ENCODE data around the gene LGALS7B. TPM values are rescaled to one million over a fixed set of nuclear protein-coding genes. Genes with fewer than 3 reads are reported as not detected.

LGALS7B gene
- 1.2 to 3.7 TPM (median 2.7 TPM) in 3 replicates for total RNA-seq (2021)
- not detected for Bru-seq, nascent RNA
- long read RNA-seq, experiment 1, partial matches to known transcripts: 0 of 1 reads
- long read RNA-seq, experiment 1, other reads (novel, unspliced or antisense): 0 of 1 reads
- long read RNA-seq, experiment 2: 0 reads
- long read RNA-seq, experiment 3: 0 reads

- ChIA-PET CTCF (interaction anchor here (2.9 kb wide), 1 partner anchor 19 kb away, joined by 26 read pairs; no protein-coding TSS in a partner anchor), POLR2A (no interaction called here)
- no peak for DNase-seq (ENCODE audit: low spot score)
- Mint-ChIP-seq H3K36me3 (no peaks in the 10 kb centered on the region), H3K27me3 (ENCODE audit: low read depth) (peaks cover 23% of the 10 kb centered on the region), H3K9me3 (no peaks in the 10 kb centered on the region), H3K4me3 (no peak within 1 kb of the TSS), H3K27ac (no peak within 1 kb of the TSS), H3K4me1 (peaks cover 8% of the 10 kb centered on the region)
- TF ChIP-seq RELA (CRISPR knock-in tag; IDR thresholded peaks at IDR 0.05; ENCODE audit: borderline replicate concordance) (no peak), ATF6 (CRISPR knock-in tag; IDR thresholded peaks at IDR 0.05) (no peak), CREB1 (CRISPR knock-in tag; IDR thresholded peaks at IDR 0.05) (no peak), ESRRA (CRISPR knock-in tag; IDR thresholded peaks at IDR 0.05; ENCODE audit: borderline replicate concordance) (no peak), TEAD4 (CRISPR knock-in tag; IDR thresholded peaks at IDR 0.05) (no peak), USF2 (CRISPR knock-in tag; IDR thresholded peaks at IDR 0.05) (no peak)
- no peak for ATAC-seq
Observed at GRCh38 chr19:38788478-38789243, at the start of gene LGALS7B. Gene LGALS7B, plus strand, starts transcription at chr19:38789200. Its CDS starts 27 bp downstream, at chr19:38789227.

GRCh38 chr19:38739440-38740256 lies 49.4 kb upstream of the LGALS7B start:
- DNase-seq (ENCODE audit: low spot score) (no peak), ATAC-seq (no peak)
- POLR2A ChIA-PET: interaction anchor here (0.9 kb wide), 1 partner anchor 35 kb away, joined by 5 read pairs; no protein-coding TSS in a partner anchor
- CTCF ChIA-PET: interaction anchor here (1.2 to 3.5 kb wide), 2 partner anchors 30 to 191 kb away, joined by 5 to 13 read pairs; partner anchors contain the start of genes MRPS12 and SARS2
- Mint-ChIP-seq H3K9me3 (peaks cover 3% of the 10 kb centered on the region), H3K36me3 (peaks cover 2% of the 10 kb centered on the region; the same call in 1 of the 2 replicates), H3K4me3 (no peak overlapping the region), H3K27me3 (ENCODE audit: low read depth) (peaks cover 23% of the 10 kb centered on the region), H3K4me1 (peaks cover 10% of the 10 kb centered on the region), H3K27ac (no peak overlapping the region)
- TF ChIP-seq ZNF317 (CRISPR knock-in tag; IDR thresholded peaks at IDR 0.05; ENCODE audit: borderline replicate concordance, low read depth) (no peak), GABPB1 (CRISPR knock-in tag; IDR thresholded peaks at IDR 0.05) (no peak), NFE2L1 (CRISPR knock-in tag; IDR thresholded peaks at IDR 0.05) (no peak), IRF2 (CRISPR knock-in tag; IDR thresholded peaks at IDR 0.05; ENCODE audit: borderline replicate concordance, low read depth) (no peak), SMAD3 (CRISPR knock-in tag; IDR thresholded peaks at IDR 0.05; ENCODE audit: borderline replicate concordance) (no peak), ZNF138 (CRISPR knock-in tag; conservative IDR thresholded peaks at IDR 0.05) (no peak), E2F4 (CRISPR knock-in tag; IDR thresholded peaks at IDR 0.05; ENCODE audit: borderline replicate concordance, low read depth) (no peak), SOX15 (CRISPR knock-in tag; IDR thresholded peaks at IDR 0.05) (no peak), ZNF219 (CRISPR knock-in tag; IDR thresholded peaks at IDR 0.05; ENCODE audit: borderline replicate concordance) (no peak), CTCF (IDR thresholded peaks at IDR 0.05) (no peak), ZNF396 (CRISPR knock-in tag; IDR thresholded peaks at IDR 0.05; ENCODE audit: borderline replicate concordance) (no peak), ATF6 (CRISPR knock-in tag; IDR thresholded peaks at IDR 0.05) (no peak), ATF1 (CRISPR knock-in tag; IDR thresholded peaks at IDR 0.05) (no peak), ATF2 (CRISPR knock-in tag; IDR thresholded peaks at IDR 0.05; ENCODE audit: borderline replicate concordance, low read depth) (no peak)
- TF ChIP-seq, protein P1, sequence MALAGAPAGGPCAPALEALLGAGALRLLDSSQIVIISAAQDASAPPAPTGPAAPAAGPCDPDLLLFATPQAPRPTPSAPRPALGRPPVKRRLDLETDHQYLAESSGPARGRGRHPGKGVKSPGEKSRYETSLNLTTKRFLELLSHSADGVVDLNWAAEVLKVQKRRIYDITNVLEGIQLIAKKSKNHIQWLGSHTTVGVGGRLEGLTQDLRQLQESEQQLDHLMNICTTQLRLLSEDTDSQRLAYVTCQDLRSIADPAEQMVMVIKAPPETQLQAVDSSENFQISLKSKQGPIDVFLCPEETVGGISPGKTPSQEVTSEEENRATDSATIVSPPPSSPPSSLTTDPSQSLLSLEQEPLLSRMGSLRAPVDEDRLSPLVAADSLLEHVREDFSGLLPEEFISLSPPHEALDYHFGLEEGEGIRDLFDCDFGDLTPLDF (CRISPR knock-in tag; IDR thresholded peaks at IDR 0.05): no peak
